Progenitor cell of endocrine pancreas (in vitro differentiated cells): ENCODE data around the gene BTBD9. TPM values are rescaled to one million over a fixed set of nuclear protein-coding genes. Genes with fewer than 3 reads are reported as not detected.

Experiments used
- DNase-seq: peaks from one replicate; pipeline ENCODE4 v3.0.0; 2021; ENCODE audit warnings: low spot score; ENCODE audit not compliant: unreplicated experiment
- H3K27ac Mint-ChIP-seq: 2 replicates; pipeline ENCODE4 v1.8.0; 2021; ENCODE audit warnings: mild to moderate bottlenecking, moderate library complexity, mixed read lengths
- H3K27me3 Mint-ChIP-seq: 2 replicates; pipeline ENCODE4 v1.8.0; 2021; ENCODE audit warnings: mixed read lengths
- H3K36me3 Mint-ChIP-seq: 2 replicates; pipeline ENCODE4 v1.8.0; 2022; ENCODE audit warnings: mixed read lengths; ENCODE audit not compliant: insufficient read depth
- H3K4me1 Mint-ChIP-seq: 2 replicates; pipeline ENCODE4 v1.8.0; 2021; ENCODE audit warnings: low read depth, mixed read lengths
- H3K4me3 Mint-ChIP-seq: 2 replicates; pipeline ENCODE4 v1.8.0; 2021; ENCODE audit warnings: low read depth, mild to moderate bottlenecking, moderate library complexity, mixed read lengths
- H3K9me3 Mint-ChIP-seq: 2 replicates; pipeline ENCODE4 v1.8.0; 2021; ENCODE audit warnings: low read depth, mixed read lengths
- total RNA-seq: library from RNA; stranded (reverse); gene quantifications from 2 replicates; pipeline ENCODE4 v1.2.1, GENCODE V29; 2021
- TF ChIP-seq, protein P1 (sequence below): fragments of 200-600 bp; sonication (generic); IDR thresholded peaks from one replicate; pipeline ENCODE4 v1.5.0; 2021; ENCODE audit warnings: antibody characterized with exemption, mild to moderate bottlenecking; ENCODE audit not compliant: unreplicated experiment

The BTBD9 gene
- total RNA-seq, 1 donor from 2014 or later = 25.9 TPM

DNA sequence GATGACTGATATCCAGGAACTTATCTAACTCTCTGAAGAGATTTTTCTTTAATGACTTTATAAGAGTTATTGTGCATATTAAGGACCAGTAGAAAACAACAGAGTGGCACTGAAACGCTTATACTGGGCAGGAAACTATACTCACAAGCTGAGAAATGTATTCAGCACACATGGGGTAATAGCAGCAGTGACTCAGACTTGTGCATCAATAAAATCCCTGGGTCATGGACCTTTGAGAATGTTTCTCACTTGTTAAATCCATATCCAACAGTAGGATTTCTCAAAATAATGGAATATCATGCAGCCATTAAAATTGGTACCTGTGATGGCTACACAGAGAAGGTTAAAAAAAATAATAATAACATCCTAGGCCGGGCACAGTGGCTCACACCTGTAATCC is 219.5 kb downstream of the BTBD9 start:
- TF ChIP-seq, protein P1, sequence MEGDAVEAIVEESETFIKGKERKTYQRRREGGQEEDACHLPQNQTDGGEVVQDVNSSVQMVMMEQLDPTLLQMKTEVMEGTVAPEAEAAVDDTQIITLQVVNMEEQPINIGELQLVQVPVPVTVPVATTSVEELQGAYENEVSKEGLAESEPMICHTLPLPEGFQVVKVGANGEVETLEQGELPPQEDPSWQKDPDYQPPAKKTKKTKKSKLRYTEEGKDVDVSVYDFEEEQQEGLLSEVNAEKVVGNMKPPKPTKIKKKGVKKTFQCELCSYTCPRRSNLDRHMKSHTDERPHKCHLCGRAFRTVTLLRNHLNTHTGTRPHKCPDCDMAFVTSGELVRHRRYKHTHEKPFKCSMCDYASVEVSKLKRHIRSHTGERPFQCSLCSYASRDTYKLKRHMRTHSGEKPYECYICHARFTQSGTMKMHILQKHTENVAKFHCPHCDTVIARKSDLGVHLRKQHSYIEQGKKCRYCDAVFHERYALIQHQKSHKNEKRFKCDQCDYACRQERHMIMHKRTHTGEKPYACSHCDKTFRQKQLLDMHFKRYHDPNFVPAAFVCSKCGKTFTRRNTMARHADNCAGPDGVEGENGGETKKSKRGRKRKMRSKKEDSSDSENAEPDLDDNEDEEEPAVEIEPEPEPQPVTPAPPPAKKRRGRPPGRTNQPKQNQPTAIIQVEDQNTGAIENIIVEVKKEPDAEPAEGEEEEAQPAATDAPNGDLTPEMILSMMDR = no peak
- Mint-ChIP-seq H3K36me3 (no peaks in the 10 kb centered on the region), H3K4me3 (no peak overlapping the region), H3K4me1 (no peaks in the 10 kb centered on the region), H3K27me3 (no peaks in the 10 kb centered on the region), H3K27ac (no peak overlapping the region), H3K9me3 (no peaks in the 10 kb centered on the region)
- no peak for DNase-seq

DNA sequence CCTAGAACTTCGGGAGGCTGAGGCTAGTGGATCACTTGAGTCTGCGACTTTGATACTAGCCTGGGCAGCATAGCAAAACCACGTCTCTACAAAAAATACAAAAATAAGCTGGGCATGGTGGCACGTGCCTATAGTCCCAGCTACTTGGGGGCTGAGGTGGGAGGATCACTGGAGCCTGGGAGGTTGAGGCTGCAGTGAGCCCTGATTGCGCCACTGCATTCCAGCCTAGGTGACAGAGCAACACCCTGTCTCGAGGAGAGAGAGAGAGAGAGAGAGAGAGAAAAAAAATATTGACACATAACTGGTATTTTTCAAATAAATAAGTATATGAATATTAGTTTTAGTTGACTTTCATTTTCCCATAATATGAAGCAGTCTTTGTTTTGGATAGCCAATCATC is 222.2 kb downstream of the BTBD9 start:
- no peak for DNase-seq
- Mint-ChIP-seq H3K4me1 (no peaks in the 10 kb centered on the region), H3K36me3 (no peaks in the 10 kb centered on the region), H3K27me3 (no peaks in the 10 kb centered on the region), H3K9me3 (no peaks in the 10 kb centered on the region), H3K27ac (no peak overlapping the region), H3K4me3 (no peak overlapping the region)
- TF ChIP-seq, protein P1 = no peak

DNA sequence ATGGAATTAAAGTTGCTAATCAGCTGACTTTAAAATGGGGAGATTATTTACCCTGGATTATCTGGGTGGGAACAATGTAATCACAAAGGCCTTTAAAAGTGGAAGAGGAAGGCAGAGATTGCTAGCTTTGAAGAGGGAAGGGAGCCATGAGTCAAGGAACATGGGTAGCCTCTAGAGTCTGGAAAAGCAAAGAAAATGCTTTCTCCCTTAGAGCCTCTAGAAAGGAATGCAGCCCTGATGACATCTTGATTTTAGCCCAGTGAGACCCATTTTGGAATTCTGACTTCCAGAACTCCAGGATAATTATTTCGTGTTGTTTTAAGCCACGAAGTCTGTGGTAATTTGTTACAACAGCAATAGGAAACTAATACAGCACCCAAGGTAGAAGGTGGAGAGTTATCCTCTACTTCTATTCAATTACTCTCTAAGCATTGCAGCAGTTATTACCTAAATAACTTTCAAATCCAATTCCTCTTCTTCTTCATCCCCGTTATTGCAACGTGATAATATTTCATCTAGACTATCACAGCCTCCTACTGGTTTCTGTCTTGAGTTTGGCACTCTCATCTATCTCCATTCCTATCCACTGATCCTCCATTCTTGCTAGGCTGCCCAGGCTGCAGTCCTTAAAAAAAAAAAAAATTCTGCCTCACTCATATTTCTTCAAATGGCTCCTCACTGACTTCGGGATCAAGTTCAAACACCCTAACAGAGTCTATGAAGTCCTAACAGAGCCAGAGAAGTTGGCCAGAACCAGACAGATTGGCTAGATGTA is 224.3 kb downstream of the BTBD9 start:
- no peak for DNase-seq
- Mint-ChIP-seq H3K36me3 (no peaks in the 10 kb centered on the region), H3K27me3 (no peaks in the 10 kb centered on the region), H3K4me3 (no peak overlapping the region), H3K4me1 (no peaks in the 10 kb centered on the region), H3K9me3 (no peaks in the 10 kb centered on the region), H3K27ac (no peak overlapping the region)
- TF ChIP-seq, protein P1 = no peak

DNA sequence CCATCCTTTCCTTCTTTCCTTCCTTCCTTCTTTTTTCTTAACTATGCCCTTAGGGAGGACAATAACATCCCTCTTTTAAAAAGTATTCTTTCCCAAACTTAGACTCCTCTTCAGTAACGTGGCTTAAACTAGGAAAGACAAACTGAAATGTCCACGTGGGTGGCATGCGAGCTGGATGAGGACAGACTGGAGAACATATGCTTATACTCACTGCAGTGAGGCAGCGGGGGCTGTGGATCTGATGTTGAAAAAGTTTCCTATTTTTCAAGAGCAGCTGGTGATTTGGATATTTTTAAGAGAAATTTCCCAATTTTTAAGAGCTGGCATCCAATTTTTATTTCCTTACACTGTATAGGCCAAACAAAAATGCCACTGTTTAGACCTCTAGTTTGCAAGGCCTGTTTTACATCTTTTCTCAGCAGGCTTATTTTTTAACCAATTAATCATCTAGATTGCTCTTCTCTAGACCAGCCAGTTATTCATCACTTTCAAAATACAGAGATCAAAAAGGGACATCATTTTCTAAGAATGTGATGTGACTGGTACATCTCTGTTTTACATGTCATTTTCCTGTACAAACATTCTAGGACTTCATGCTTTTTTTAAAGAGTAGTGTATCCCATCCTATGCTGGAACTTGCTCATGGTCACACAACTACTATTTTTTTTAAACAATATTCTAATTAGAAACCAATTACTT is 226.5 kb downstream of the BTBD9 start:
- Mint-ChIP-seq H3K36me3 (no peaks in the 10 kb centered on the region), H3K9me3 (no peaks in the 10 kb centered on the region), H3K27ac (no peak overlapping the region), H3K27me3 (no peaks in the 10 kb centered on the region), H3K4me3 (no peak overlapping the region), H3K4me1 (no peaks in the 10 kb centered on the region)
- TF ChIP-seq, protein P1 = no peak
- no peak for DNase-seq

DNA sequence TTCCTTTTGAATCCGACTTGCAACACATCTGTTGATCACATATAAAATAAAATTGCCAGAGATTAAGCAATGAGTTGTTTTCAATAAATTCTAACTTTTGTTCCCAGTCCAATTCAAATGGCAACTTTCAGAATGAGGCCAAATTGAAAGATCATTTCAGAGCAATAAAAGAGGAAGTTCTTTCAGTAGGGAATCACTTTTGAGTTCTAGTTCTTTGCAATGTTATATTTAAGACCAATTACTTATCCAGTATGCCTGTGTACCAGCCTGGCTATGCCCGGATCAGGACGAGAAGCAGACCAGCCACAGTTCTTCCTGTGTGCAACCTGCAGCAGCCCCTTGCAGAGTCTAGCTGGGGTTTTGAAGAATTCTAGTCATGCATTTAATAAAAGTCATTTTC is 232.5 kb downstream of the BTBD9 start:
- no peak for DNase-seq

More for the DNA sequence above, 232.5 kb downstream of the BTBD9 start:
- Mint-ChIP-seq H3K4me3 (no peak overlapping the region), H3K36me3 (no peaks in the 10 kb centered on the region), H3K27ac (no peak overlapping the region), H3K9me3 (no peaks in the 10 kb centered on the region), H3K27me3 (no peaks in the 10 kb centered on the region), H3K4me1 (peaks cover 8% of the 10 kb centered on the region)
- TF ChIP-seq, protein P1 = no peak
